Testis (tissue), 2 donors: Measurements from ENCODE around the gene PARP14.

ENCODE experiments used
- POLR2A ChIP-seq: fragments of 450-650 bp; IDR thresholded peaks from one replicate; pipeline ENCODE4 v1.6.1; 2017; ENCODE audit warnings: antibody characterized with exemption, mild to moderate bottlenecking, moderate library complexity
- TF ChIP-seq, protein P1 (sequence below), 3 experiments: fragments of 450-650 bp in 2 of 3; fragments of 200-600 bp in 1 of 3; sonication (generic) in 1 of 3; IDR thresholded peaks; one replicate each; pipeline ENCODE4 v1.5.1; 2016 to 2019; ENCODE audit warnings: antibody characterized with exemption in 3 of 3, mild to moderate bottlenecking in 2 of 3, moderate library complexity in 1 of 3

DNA sequence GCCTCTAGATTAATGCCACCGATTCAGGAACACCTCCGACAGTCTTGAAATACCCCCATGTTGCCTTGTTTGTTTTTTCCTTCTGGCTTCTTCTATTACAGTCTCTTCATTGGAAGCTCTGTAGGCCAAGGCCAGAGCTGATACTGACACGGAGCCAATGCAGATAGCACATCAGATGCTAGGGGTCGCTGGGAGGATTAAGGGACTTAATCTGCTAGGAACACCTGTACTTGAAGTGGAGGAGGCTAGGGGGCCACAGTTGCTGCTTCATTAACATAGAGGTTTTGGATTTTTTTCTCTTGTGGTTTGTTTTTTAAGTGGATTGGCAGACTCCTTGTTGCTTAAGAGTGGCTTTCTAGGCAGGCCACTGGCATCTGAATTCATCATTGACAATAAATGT is 49.6 kb downstream of the PARP14 start:
- TF ChIP-seq, protein P1, sequence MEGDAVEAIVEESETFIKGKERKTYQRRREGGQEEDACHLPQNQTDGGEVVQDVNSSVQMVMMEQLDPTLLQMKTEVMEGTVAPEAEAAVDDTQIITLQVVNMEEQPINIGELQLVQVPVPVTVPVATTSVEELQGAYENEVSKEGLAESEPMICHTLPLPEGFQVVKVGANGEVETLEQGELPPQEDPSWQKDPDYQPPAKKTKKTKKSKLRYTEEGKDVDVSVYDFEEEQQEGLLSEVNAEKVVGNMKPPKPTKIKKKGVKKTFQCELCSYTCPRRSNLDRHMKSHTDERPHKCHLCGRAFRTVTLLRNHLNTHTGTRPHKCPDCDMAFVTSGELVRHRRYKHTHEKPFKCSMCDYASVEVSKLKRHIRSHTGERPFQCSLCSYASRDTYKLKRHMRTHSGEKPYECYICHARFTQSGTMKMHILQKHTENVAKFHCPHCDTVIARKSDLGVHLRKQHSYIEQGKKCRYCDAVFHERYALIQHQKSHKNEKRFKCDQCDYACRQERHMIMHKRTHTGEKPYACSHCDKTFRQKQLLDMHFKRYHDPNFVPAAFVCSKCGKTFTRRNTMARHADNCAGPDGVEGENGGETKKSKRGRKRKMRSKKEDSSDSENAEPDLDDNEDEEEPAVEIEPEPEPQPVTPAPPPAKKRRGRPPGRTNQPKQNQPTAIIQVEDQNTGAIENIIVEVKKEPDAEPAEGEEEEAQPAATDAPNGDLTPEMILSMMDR (IDR thresholded peaks at IDR 0.05) = no peak
- TF ChIP-seq POLR2A = no peak
